ENCODE data around the gene ZNF664. TPM values are rescaled to one million over a fixed set of nuclear protein-coding genes. Genes with fewer than 3 reads are reported as not detected.

ZNF664 gene
- total RNA-seq, 2 experiments from 2014 or later = 13.4 to 19.0 TPM

GRCh38 chr12:123973552-123974341, 732 bp downstream of the ZNF664 start:
- peaks cover 13% of the 10 kb centered on the region for H3K4me1 ChIP-seq (ENCODE audit: insufficient read depth, low read length)
- no peak for TF ChIP-seq CTCF (IDR thresholded peaks at IDR 0.05)
- Mint-ChIP-seq H3K4me1 (ENCODE audit: low read depth) (peaks cover 42% of the 10 kb centered on the region), H3K27ac (peak overlapping the region; percentile 90), H3K9me3 (no peaks in the 10 kb centered on the region), H3K36me3 (ENCODE audit: low read depth) (peaks cover 19% of the 10 kb centered on the region), H3K4me3 (peak overlapping the region; percentile 96), H3K27me3 (no peaks in the 10 kb centered on the region)
- ChIA-PET POLR2A (no interaction called here), CTCF (interaction anchor here (1.0 kb wide), 1 partner anchor 9 kb away, joined by 3 read pairs; no protein-coding TSS in a partner anchor)
- intact Hi-C loops (cut with DNase I, micrococcal nuclease) = loop anchor here (2.0 to 10.0 kb wide), 4 partner anchors 41 to 1739 kb away; partner anchors contain the start of genes DHX37 (in 1 of the 2) and NCOR2 (in 1 of the 2)
- no peak overlapping the region for H3K27ac ChIP-seq (ENCODE audit: low read depth in 1 of 2, low read length in 2 of 2)
- H3K36me3 ChIP-seq (ENCODE audit: insufficient read depth, low read length) = peaks cover 3% of the 10 kb centered on the region
- no peaks in the 10 kb centered on the region for H3K27me3 ChIP-seq (ENCODE audit: control insufficient read depth in 1 of 2, insufficient read depth in 2 of 2, low read length in 2 of 2)
- ATAC-seq (ENCODE audit: poor library complexity) = no peak
- H3K4me3 ChIP-seq (ENCODE audit: low read length) = peak overlapping the region; percentile 58
- no peaks in the 10 kb centered on the region for H3K9me3 ChIP-seq (ENCODE audit: control insufficient read depth in 1 of 2, insufficient read depth in 1 of 2, low read length in 2 of 2)
- DNase-seq = peak in 12 of 14 experiments; percentile 4 to 59 (median 12)

GRCh38 chr12:123976227-123976826, 3.3 kb downstream of the ZNF664 start:
- ATAC-seq (ENCODE audit: poor library complexity) (no peak), DNase-seq (no peak)
- Histone ChIP-seq H3K4me1 (ENCODE audit: insufficient read depth, low read length) (peaks cover 13% of the 10 kb centered on the region), H3K27me3 (ENCODE audit: control insufficient read depth in 1 of 2, insufficient read depth in 2 of 2, low read length in 2 of 2) (no peaks in the 10 kb centered on the region), H3K36me3 (ENCODE audit: insufficient read depth, low read length) (peaks cover 3% of the 10 kb centered on the region), H3K4me3 (ENCODE audit: low read length) (no peak overlapping the region), H3K27ac (ENCODE audit: low read depth in 1 of 2, low read length in 2 of 2) (no peak overlapping the region), H3K9me3 (ENCODE audit: control insufficient read depth in 1 of 2, insufficient read depth in 1 of 2, low read length in 2 of 2) (no peaks in the 10 kb centered on the region)
- Mint-ChIP-seq H3K27me3 (no peaks in the 10 kb centered on the region), H3K9me3 (no peaks in the 10 kb centered on the region), H3K4me3 (no peak overlapping the region), H3K4me1 (ENCODE audit: low read depth) (peaks cover 24% of the 10 kb centered on the region), H3K27ac (no peak overlapping the region), H3K36me3 (ENCODE audit: low read depth) (peaks cover 18% of the 10 kb centered on the region)
- POLR2A ChIA-PET = interaction anchor here (0.6 kb wide), 1 partner anchor 263 kb away, joined by 3 read pairs; no protein-coding TSS in a partner anchor
- intact Hi-C loops (cut with DNase I, micrococcal nuclease) = loop anchor here in 1 of 2 experiments (10.0 kb wide), 2 partner anchors 1008 to 1742 kb away; partner anchors contain the start of gene DHX37
- CTCF ChIA-PET = interaction anchor here (2.3 kb wide), 1 partner anchor 71 kb away, joined by 7 read pairs; no protein-coding TSS in a partner anchor
- TF ChIP-seq CTCF (IDR thresholded peaks at IDR 0.05) = no peak

GRCh38 chr12:123979566-123979965, 6.6 kb downstream of the ZNF664 start:
- POLR2A ChIA-PET = no interaction called here
- Mint-ChIP-seq H3K4me3 (no peak overlapping the region), H3K9me3 (no peaks in the 10 kb centered on the region), H3K36me3 (ENCODE audit: low read depth) (peaks cover 12% of the 10 kb centered on the region), H3K4me1 (ENCODE audit: low read depth) (peaks cover 15% of the 10 kb centered on the region), H3K27ac (no peak overlapping the region), H3K27me3 (no peaks in the 10 kb centered on the region)
- Histone ChIP-seq H3K9me3 (ENCODE audit: control insufficient read depth in 1 of 2, insufficient read depth in 1 of 2, low read length in 2 of 2) (no peaks in the 10 kb centered on the region), H3K27ac (ENCODE audit: low read depth in 1 of 2, low read length in 2 of 2) (no peak overlapping the region), H3K27me3 (ENCODE audit: control insufficient read depth in 1 of 2, insufficient read depth in 2 of 2, low read length in 2 of 2) (no peaks in the 10 kb centered on the region), H3K4me1 (ENCODE audit: insufficient read depth, low read length) (no peaks in the 10 kb centered on the region), H3K36me3 (ENCODE audit: insufficient read depth, low read length) (peaks cover 3% of the 10 kb centered on the region), H3K4me3 (ENCODE audit: low read length) (no peak overlapping the region)
- ATAC-seq (ENCODE audit: poor library complexity) (no peak), DNase-seq (no peak)
- intact Hi-C loops (cut with DNase I, micrococcal nuclease) = loop anchor here in 1 of 2 experiments (10.0 kb wide), 2 partner anchors 1005 to 1745 kb away; partner anchors contain the start of gene DHX37
- CTCF ChIA-PET = no interaction called here
- TF ChIP-seq CTCF (IDR thresholded peaks at IDR 0.05) = no peak

All from CD4-positive, alpha-beta T cell (primary cell).